ENCODE results near the gene SARDH. TPM values are rescaled to one million over a fixed set of nuclear protein-coding genes. Genes with fewer than 3 reads are reported as not detected.

The SARDH gene
- total RNA-seq, 4 donors from 2014 or later = 0.10 to 0.29 TPM; not detected in 2

- no peak for TF ChIP-seq POLR2A (IDR thresholded peaks at IDR 0.05)
- TF ChIP-seq CTCF (IDR thresholded peaks at IDR 0.05) = no peak
- no peak for DNase-seq (ENCODE audit: low spot score in 2 of 2)
- H3K4me3 ChIP-seq (ENCODE audit: low read depth, poor library complexity, severe bottlenecking) = no peak overlapping the region
- intact Hi-C loops (cut with DNase I; ENCODE audit: low total_unique reads) = no loop called here
- 89% methylated on average over 16 of the region's 16 CpGs for WGBS, 2 donors
Observed at GRCh38 chr9:133785753-133786370, 47.7 kb upstream of the SARDH start.

- WGBS, 2 donors = 94 to 96% methylated on average over 25 of the region's 25 CpGs
- H3K4me3 ChIP-seq (ENCODE audit: low read depth, poor library complexity, severe bottlenecking) = no peak overlapping the region
- TF ChIP-seq POLR2A (IDR thresholded peaks at IDR 0.05) = no peak
- no peak for TF ChIP-seq CTCF (IDR thresholded peaks at IDR 0.05)
- intact Hi-C loops (cut with DNase I; ENCODE audit: low total_unique reads) = no loop called here
- no peak for DNase-seq (ENCODE audit: low spot score in 2 of 2)
Observed at GRCh38 chr9:133784731-133785561, 46.8 kb upstream of the SARDH start.

- TF ChIP-seq CTCF (IDR thresholded peaks at IDR 0.05) (no peak), POLR2A (IDR thresholded peaks at IDR 0.05) (no peak)
- 78 to 80% methylated on average over 13 of the region's 13 CpGs for WGBS, 2 donors
- H3K4me3 ChIP-seq (ENCODE audit: low read depth, poor library complexity, severe bottlenecking) = no peak overlapping the region
- intact Hi-C loops (cut with DNase I; ENCODE audit: low total_unique reads) = no loop called here
- no peak for DNase-seq (ENCODE audit: low spot score in 2 of 2)
Observed at GRCh38 chr9:133783331-133783731, 45.2 kb upstream of the SARDH start.

- 56 to 59% methylated on average over 16 of the region's 16 CpGs for WGBS, 2 donors
- no peak overlapping the region for H3K4me3 ChIP-seq (ENCODE audit: low read depth, poor library complexity, severe bottlenecking)
- intact Hi-C loops (cut with DNase I; ENCODE audit: low total_unique reads) = no loop called here
- peak in 1 of 2 donors; percentile 56 for DNase-seq (ENCODE audit: low spot score in 2 of 2)
- TF ChIP-seq CTCF (IDR thresholded peaks at IDR 0.05) (no peak), POLR2A (IDR thresholded peaks at IDR 0.05) (no peak)
Observed at GRCh38 chr9:133782157-133783130, 44.3 kb upstream of the SARDH start.

GRCh38 chr9:133781828-133782135 lies 43.6 kb upstream of the SARDH start:
- 79 to 87% methylated on average over 10 of the region's 10 CpGs for WGBS, 2 donors
- no peak for DNase-seq (ENCODE audit: low spot score in 2 of 2)
- TF ChIP-seq CTCF (IDR thresholded peaks at IDR 0.05) (no peak), POLR2A (IDR thresholded peaks at IDR 0.05) (no peak)
- H3K4me3 ChIP-seq (ENCODE audit: low read depth, poor library complexity, severe bottlenecking) = no peak overlapping the region
- intact Hi-C loops (cut with DNase I; ENCODE audit: low total_unique reads) = no loop called here
